ENCODE measurements around the gene TCTN1. TPM values are rescaled to one million over a fixed set of nuclear protein-coding genes. Genes with fewer than 3 reads are reported as not detected.

TCTN1 gene
- total and polyA plus RNA-seq, 2 of the 13 experiments (the other 11 are each of a cell fraction or from before 2014, with no cell fraction given): 13.6 to 16.0 TPM

- TF ChIP-seq MEIS1 (CRISPR knock-in tag; IDR thresholded peaks at IDR 0.05; ENCODE audit: borderline replicate concordance): no peak
- peak; percentile 74; the same call in 1 of the 2 replicates for TF ChIP-seq SMAD3 (CRISPR knock-in tag; IDR thresholded peaks at IDR 0.05)
- TF ChIP-seq TOE1 (CRISPR knock-in tag; IDR thresholded peaks at IDR 0.05): peak; percentile 70; the same call in 1 of the 2 replicates
- TF ChIP-seq ZFP1 (CRISPR knock-in tag; IDR thresholded peaks at IDR 0.05): peak; percentile 66; the same call in 1 of the 2 replicates
- TF ChIP-seq ZNF292 (CRISPR knock-in tag; IDR thresholded peaks at IDR 0.05; ENCODE audit: borderline replicate concordance, low read depth): peak; percentile 40; the same call in 1 of the 2 replicates
- TF ChIP-seq IRF1 (CRISPR knock-in tag; IDR thresholded peaks at IDR 0.05; ENCODE audit: low read depth): no peak
- TF ChIP-seq ZNF367 (CRISPR knock-in tag; IDR thresholded peaks at IDR 0.05; ENCODE audit: borderline replicate concordance): no peak
- no peak for TF ChIP-seq SRSF9 (IDR thresholded peaks at IDR 0.05; ENCODE audit: borderline replicate concordance, insufficient read depth, low read depth, low read length, poor library complexity, severe bottlenecking)
- TF ChIP-seq CEBPB (IDR thresholded peaks at IDR 0.05; ENCODE audit: borderline replicate concordance, low read depth, low read length): peak; percentile 98
- TF ChIP-seq XBP1 (CRISPR knock-in tag; IDR thresholded peaks at IDR 0.05): no peak
- TF ChIP-seq ZMYM3 (CRISPR knock-in tag; IDR thresholded peaks at IDR 0.05): peak; percentile 59; the same call in 1 of the 2 replicates
- no peak for TF ChIP-seq SRSF4 (IDR thresholded peaks at IDR 0.05; ENCODE audit: low read depth, low read length, poor library complexity, severe bottlenecking)
- no peak for TF ChIP-seq JDP2 (CRISPR knock-in tag; IDR thresholded peaks at IDR 0.05; ENCODE audit: borderline replicate concordance)
- no peak for TF ChIP-seq ZBTB44 (CRISPR knock-in tag; IDR thresholded peaks at IDR 0.05)
- TF ChIP-seq SP2 (CRISPR knock-in tag; IDR thresholded peaks at IDR 0.05): no peak
- TF ChIP-seq DPF2 (CRISPR knock-in tag; IDR thresholded peaks at IDR 0.05; ENCODE audit: borderline replicate concordance, low read depth): peak; percentile 55; the same call in 1 of the 2 replicates
- TF ChIP-seq ZNF609 (CRISPR knock-in tag; IDR thresholded peaks at IDR 0.05; ENCODE audit: borderline replicate concordance): peak; percentile 69; the same call in 1 of the 2 replicates
- no peak for TF ChIP-seq KDM5A (IDR thresholded peaks at IDR 0.05; ENCODE audit: borderline replicate concordance, low read length)
- peak; percentile 77 for TF ChIP-seq KDM6A (CRISPR knock-in tag; IDR thresholded peaks at IDR 0.05; ENCODE audit: low read depth)
- TF ChIP-seq FOXK1 (CRISPR knock-in tag; IDR thresholded peaks at IDR 0.05; ENCODE audit: borderline replicate concordance, low read depth): peak; percentile 68; the same call in 1 of the 2 replicates
- TF ChIP-seq GATAD2A (CRISPR knock-in tag; IDR thresholded peaks at IDR 0.05): peak; percentile 89
- TF ChIP-seq ZNF709 (CRISPR knock-in tag; IDR thresholded peaks at IDR 0.05): no peak
- no peak for TF ChIP-seq ZNF232 (CRISPR knock-in tag; IDR thresholded peaks at IDR 0.05; ENCODE audit: borderline replicate concordance)
- peak; percentile 79 for TF ChIP-seq THAP11 (CRISPR knock-in tag; IDR thresholded peaks at IDR 0.05)
Measured at GRCh38 chr12:110575326-110575725, 38.6 kb upstream of the TCTN1 start (continued).
